Smooth muscle cell (in vitro differentiated cells): Measurements from ENCODE around the gene CADM1. TPM values are rescaled to one million over a fixed set of nuclear protein-coding genes. Genes with fewer than 3 reads are reported as not detected.

Experiments used
- DNase-seq: peaks from one replicate; lab custom pipeline; 2025; ENCODE audit not compliant: unreplicated experiment; lab: John Stamatoyannopoulos, UW
- H2AFZ ChIP-seq: fragments of 200-600 bp; sonication (generic); 2 replicates; pipeline ENCODE4 v1.6.0; 2016; ENCODE audit warnings: antibody characterized with exemption, low read depth, mild to moderate bottlenecking
- H3F3A ChIP-seq: fragments of 200-600 bp; sonication (generic); 2 replicates; pipeline ENCODE4 v1.6.0; 2017; ENCODE audit warnings: antibody characterized with exemption, low read depth
- H3K27ac ChIP-seq: fragments of 200-600 bp; sonication (generic); 2 replicates; pipeline ENCODE4 v1.5.1; 2016; ENCODE audit warnings: low read depth, mild to moderate bottlenecking
- H3K27me3 ChIP-seq: fragments of 200-600 bp; sonication (generic); 2 replicates; pipeline ENCODE4 v1.6.1; 2016; ENCODE audit warnings: low read depth, mild to moderate bottlenecking
- H3K36me3 ChIP-seq: fragments of 200-600 bp; sonication (generic); 2 replicates; pipeline ENCODE4 v1.5.1; 2016; ENCODE audit warnings: low read depth
- H3K4me1 ChIP-seq: fragments of 200-600 bp; sonication (generic); 2 replicates; pipeline ENCODE4 v1.5.1; 2016; ENCODE audit warnings: low read depth
- H3K4me2 ChIP-seq: fragments of 200-600 bp; sonication (generic); 2 replicates; pipeline ENCODE4 v1.6.0; 2016; ENCODE audit warnings: mild to moderate bottlenecking
- H3K4me3 ChIP-seq: fragments of 200-600 bp; sonication (generic); 2 replicates; pipeline ENCODE4 v1.5.1; 2016; ENCODE audit warnings: mild to moderate bottlenecking
- H3K79me2 ChIP-seq: fragments of 200-600 bp; sonication (generic); 2 replicates; pipeline ENCODE4 v1.6.0; 2016; ENCODE audit warnings: low read depth, mild to moderate bottlenecking
- H3K9ac ChIP-seq: fragments of 200-600 bp; sonication (generic); 2 replicates; pipeline ENCODE4 v1.6.0; 2016; ENCODE audit warnings: low read depth
- H3K9me3 ChIP-seq: fragments of 200-600 bp; sonication (generic); replicated peaks from 2 replicates; pipeline ENCODE4 v1.5.1; 2016; ENCODE audit warnings: low read depth
- H4K20me1 ChIP-seq: fragments of 200-600 bp; sonication (generic); 2 replicates; pipeline ENCODE4 v1.6.0; 2016; ENCODE audit warnings: low read depth
- CTCF ChIP-seq: fragments of 200-600 bp; sonication (generic); IDR thresholded peaks from 2 replicates; pipeline ENCODE4 v1.5.1; 2017; ENCODE audit warnings: borderline replicate concordance, mild to moderate bottlenecking, antibody characterized with exemption; ENCODE audit not compliant: insufficient read depth, poor library complexity, severe bottlenecking
- WGBS: methylation state at CpG from one replicate; pipeline ENCODE4 v1.1.7; 2016; ENCODE audit warnings: low lambda C conversion rate; 5-methylcytosine and 5-hydroxymethylcytosine counted together
- polyA plus RNA-seq: library from polyadenylated mRNA; unstranded; fragments of >200 nt; fragmentation: Nextera tagmentation; extraction: Ambion mirVana; gene quantifications from 2 replicates; pipeline ENCODE4 v1.2.1, GENCODE V29; 2016
- total RNA-seq: library from RNA; depleted of rRNA; stranded (reverse); fragments of >200 nt; gene quantifications from 2 replicates; pipeline ENCODE4 v1.2.3, GENCODE V29; 2014

The CADM1 gene
- total and polyA plus RNA-seq, 2 experiments from 2014 or later = 158 to 167 TPM

DNA sequence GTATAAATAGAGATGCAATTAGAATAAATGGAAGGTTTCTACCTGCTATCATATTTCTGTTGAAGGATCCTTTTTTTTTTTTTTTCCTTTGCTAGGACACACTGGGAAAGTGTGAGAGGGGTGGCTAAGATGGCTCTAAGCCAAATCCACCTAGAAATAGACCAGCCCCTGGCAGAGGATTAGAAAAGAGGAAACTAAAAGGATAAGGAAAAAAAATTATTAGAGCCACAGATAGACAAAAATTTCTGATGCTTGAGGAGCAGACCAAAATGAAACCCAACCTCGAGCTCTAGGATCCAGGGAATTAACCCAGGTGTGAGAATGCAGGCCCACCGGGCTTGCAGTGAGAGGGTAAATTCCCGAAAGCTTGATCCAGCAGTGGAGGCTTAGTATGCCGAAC lies 262.3 kb downstream of the CADM1 start:
- Histone ChIP-seq H3K9me3 (no peaks in the 10 kb centered on the region), H3K27me3 (no peaks in the 10 kb centered on the region), H3K9ac (no peak overlapping the region), H3K27ac (no peak overlapping the region), H3K4me1 (no peaks in the 10 kb centered on the region), H4K20me1 (no peaks in the 10 kb centered on the region), H3K36me3 (no peaks in the 10 kb centered on the region), H3K79me2 (no peaks in the 10 kb centered on the region), H3F3A (no peaks in the 10 kb centered on the region), H3K4me3 (no peak overlapping the region), H2AFZ (no peak overlapping the region), H3K4me2 (no peak overlapping the region)
- WGBS = 93% methylated on average over 4 of the region's 4 CpGs
- TF ChIP-seq CTCF = no peak
- DNase-seq = no peak

DNA sequence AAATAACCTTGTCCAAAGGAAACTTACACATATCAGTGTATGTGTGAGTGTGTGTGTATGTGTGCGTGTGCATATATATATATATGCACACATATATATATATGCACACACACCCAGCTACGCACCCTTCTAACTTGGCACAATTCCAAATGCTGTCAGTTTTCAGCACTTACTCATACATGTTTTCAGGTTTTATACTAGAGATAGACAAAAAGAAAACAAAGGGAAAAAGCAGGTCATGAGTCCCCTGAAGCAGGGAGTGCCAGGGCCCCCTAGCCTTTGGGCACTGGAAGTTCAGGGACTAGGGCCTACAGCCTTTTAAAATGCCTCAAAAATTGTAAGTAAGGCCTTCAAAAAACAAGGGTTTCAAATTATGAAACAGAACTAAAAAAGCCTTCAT lies 265.4 kb downstream of the CADM1 start:
- Histone ChIP-seq H3K36me3 (no peaks in the 10 kb centered on the region), H3K4me3 (no peak overlapping the region), H3K4me1 (no peaks in the 10 kb centered on the region), H3K9me3 (no peaks in the 10 kb centered on the region), H3K27ac (no peak overlapping the region), H3F3A (no peaks in the 10 kb centered on the region), H3K27me3 (no peaks in the 10 kb centered on the region), H2AFZ (no peak overlapping the region), H3K9ac (no peak overlapping the region), H3K4me2 (no peak overlapping the region), H3K79me2 (no peaks in the 10 kb centered on the region), H4K20me1 (no peaks in the 10 kb centered on the region)
- no peak for TF ChIP-seq CTCF
- 98% methylated on average over 2 of the region's 2 CpGs for WGBS
- no peak for DNase-seq

DNA sequence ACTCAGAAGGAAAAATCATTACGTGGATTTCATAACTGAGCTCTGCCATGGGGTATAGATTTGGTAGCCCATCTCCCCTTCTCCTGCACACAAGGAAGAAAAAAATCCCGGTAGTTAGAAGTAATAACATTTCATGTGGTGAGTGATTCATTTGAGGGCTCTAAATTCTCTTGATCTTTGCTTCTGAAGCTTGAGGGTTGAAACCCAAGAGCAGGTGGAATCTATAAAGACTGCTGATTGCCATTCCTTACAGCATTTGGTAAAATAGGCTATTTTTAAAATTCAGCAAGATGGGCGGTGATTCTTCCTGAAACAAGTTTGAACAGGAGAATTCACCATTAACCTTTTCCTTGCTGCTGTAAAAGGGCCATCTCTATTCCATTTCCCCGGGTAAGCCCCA lies 266.1 kb downstream of the CADM1 start:
- Histone ChIP-seq H4K20me1 (no peaks in the 10 kb centered on the region), H3K27ac (no peak overlapping the region), H3K9me3 (no peaks in the 10 kb centered on the region), H3F3A (no peaks in the 10 kb centered on the region), H3K4me2 (no peak overlapping the region), H3K79me2 (no peaks in the 10 kb centered on the region), H3K4me1 (no peaks in the 10 kb centered on the region), H3K36me3 (no peaks in the 10 kb centered on the region), H2AFZ (no peak overlapping the region), H3K4me3 (no peak overlapping the region), H3K9ac (no peak overlapping the region), H3K27me3 (no peaks in the 10 kb centered on the region)
- DNase-seq = no peak
- WGBS = 86% methylated on average over 4 of the region's 4 CpGs
- TF ChIP-seq CTCF = no peak

DNA sequence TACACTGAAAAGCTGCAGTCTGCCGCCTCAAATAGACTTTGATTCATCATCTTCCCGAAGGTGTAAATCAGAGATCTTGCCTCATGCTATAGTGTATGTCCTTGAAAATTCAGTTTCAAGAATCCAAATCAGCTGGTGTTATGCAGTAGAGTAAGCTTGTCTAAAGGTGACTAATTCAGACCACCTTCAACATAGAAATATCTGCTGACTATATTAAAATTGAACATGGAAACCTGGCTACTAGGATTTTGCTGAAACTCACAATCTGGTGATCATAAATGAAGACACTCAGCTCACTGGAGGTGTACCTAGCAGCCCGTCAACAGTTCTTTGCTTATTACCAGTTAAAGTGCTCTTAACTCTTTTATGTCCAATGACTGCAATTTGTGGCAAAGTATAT lies 266.6 kb downstream of the CADM1 start:
- no peak overlapping the region for H3K4me2 ChIP-seq
- H3K27me3 ChIP-seq = no peaks in the 10 kb centered on the region
- DNase-seq = no peak
- H3K9ac ChIP-seq = no peak overlapping the region
- no peaks in the 10 kb centered on the region for H3K36me3 ChIP-seq
- H3K79me2 ChIP-seq = no peaks in the 10 kb centered on the region
- no peak overlapping the region for H3K27ac ChIP-seq
- no peaks in the 10 kb centered on the region for H4K20me1 ChIP-seq
- no peaks in the 10 kb centered on the region for H3F3A ChIP-seq
- no peaks in the 10 kb centered on the region for H3K9me3 ChIP-seq
- H2AFZ ChIP-seq = no peak overlapping the region
- no peaks in the 10 kb centered on the region for H3K4me1 ChIP-seq
- H3K4me3 ChIP-seq = no peak overlapping the region
- TF ChIP-seq CTCF = no peak
- WGBS = 93% methylated on average over 3 of the region's 3 CpGs
